Measurements from ENCODE around the gene ARHGAP23.

DNA sequence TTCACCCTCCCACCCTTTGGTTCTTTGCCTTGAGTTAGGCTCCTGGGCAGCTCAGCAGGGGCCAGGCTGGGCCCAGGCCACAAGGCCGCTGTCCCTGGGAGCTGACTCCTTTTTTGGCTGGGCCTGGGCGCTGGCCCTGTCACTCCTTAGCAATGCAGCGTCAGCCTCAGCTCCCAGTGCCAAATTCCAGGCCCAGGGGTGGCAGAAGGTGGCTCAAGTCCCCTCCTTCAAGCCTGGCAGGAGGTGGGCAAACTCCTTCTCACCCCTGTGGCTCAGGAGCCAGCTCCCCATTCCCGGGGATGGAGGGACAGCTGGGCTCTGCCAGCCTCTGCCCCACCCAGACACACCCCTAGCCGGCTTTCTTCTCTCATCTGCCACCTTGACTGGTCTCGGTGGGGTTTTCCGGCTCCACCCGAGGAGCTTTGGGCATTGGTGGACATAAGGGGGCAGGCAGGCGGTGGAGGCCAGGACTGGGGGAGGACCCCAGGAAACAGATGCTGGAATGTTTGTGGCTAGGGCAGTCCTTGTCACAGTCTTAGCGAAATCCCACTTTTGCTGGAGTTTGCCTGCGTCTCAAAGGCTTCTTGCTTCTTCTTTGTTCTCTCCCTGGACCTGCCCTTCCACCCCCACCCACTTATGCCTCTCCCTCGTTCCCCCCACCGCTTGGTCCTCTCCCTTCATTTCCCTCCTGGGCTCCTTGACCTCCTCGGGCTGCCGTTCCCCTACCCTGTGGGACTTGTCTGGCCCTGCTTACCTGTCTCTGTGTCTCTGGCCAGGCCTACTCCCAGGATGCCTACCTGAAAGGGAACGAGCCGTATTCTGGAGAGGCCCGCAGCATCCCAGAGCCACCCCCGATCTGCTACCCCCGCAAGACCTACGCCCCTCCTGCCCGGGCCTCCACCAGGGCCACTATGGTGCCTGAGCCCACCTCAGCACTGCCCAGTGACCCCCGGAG, 37.4 kb downstream of the ARHGAP23 start:
- TF ChIP-seq, protein P1, sequence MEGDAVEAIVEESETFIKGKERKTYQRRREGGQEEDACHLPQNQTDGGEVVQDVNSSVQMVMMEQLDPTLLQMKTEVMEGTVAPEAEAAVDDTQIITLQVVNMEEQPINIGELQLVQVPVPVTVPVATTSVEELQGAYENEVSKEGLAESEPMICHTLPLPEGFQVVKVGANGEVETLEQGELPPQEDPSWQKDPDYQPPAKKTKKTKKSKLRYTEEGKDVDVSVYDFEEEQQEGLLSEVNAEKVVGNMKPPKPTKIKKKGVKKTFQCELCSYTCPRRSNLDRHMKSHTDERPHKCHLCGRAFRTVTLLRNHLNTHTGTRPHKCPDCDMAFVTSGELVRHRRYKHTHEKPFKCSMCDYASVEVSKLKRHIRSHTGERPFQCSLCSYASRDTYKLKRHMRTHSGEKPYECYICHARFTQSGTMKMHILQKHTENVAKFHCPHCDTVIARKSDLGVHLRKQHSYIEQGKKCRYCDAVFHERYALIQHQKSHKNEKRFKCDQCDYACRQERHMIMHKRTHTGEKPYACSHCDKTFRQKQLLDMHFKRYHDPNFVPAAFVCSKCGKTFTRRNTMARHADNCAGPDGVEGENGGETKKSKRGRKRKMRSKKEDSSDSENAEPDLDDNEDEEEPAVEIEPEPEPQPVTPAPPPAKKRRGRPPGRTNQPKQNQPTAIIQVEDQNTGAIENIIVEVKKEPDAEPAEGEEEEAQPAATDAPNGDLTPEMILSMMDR (IDR thresholded peaks at IDR 0.05): no peak
- no peak for TF ChIP-seq POLR2A (IDR thresholded peaks at IDR 0.05)
